ENCODE measurements around the gene DNAH10. TPM values are rescaled to one million over a fixed set of nuclear protein-coding genes. Genes with fewer than 3 reads are reported as not detected.

DNAH10 gene
- total RNA-seq, 1 donor from 2014 or later = 0.54 TPM

- peaks cover 24% of the 10 kb centered on the region for H4K20me1 ChIP-seq (ENCODE audit: insufficient read depth, low read length)
- H3K4me1 Mint-ChIP-seq (ENCODE audit: low read depth, unreplicated experiment) = peaks cover 16% of the 10 kb centered on the region
- H3K27ac Mint-ChIP-seq (ENCODE audit: unreplicated experiment) = no peak overlapping the region
- no peak overlapping the region for H3K4me3 ChIP-seq (ENCODE audit: insufficient read depth, low read depth, low read length)
- H3K27ac ChIP-seq (ENCODE audit: low read depth, low read length) = no peak overlapping the region
- no peaks in the 10 kb centered on the region for H3K27me3 ChIP-seq (ENCODE audit: insufficient read depth, low read length)
- no peak overlapping the region for H3K9ac ChIP-seq (ENCODE audit: low read length)
- TF ChIP-seq CTCF (IDR thresholded peaks at IDR 0.05; ENCODE audit: insufficient read depth, low read depth, low read length) = no peak
- no peak for TF ChIP-seq EZH2 (IDR thresholded peaks at IDR 0.05; ENCODE audit: insufficient read depth, low read length)
- H3K27me3 Mint-ChIP-seq (ENCODE audit: low read depth, unreplicated experiment) = no peaks in the 10 kb centered on the region
- no peak overlapping the region for H3K4me3 Mint-ChIP-seq (ENCODE audit: unreplicated experiment)
- peaks cover 27% of the 10 kb centered on the region for H3K4me1 ChIP-seq (ENCODE audit: insufficient read depth, low read length)
- peaks cover 54% of the 10 kb centered on the region for H3K36me3 Mint-ChIP-seq (ENCODE audit: low read depth, unreplicated experiment)
- no peak for FAIRE-seq
- H3K9me3 Mint-ChIP-seq (ENCODE audit: unreplicated experiment) = peaks cover 16% of the 10 kb centered on the region
- no peak overlapping the region for H3K4me2 ChIP-seq (ENCODE audit: low read length)
- H3K36me3 ChIP-seq (ENCODE audit: insufficient read depth, low read length) = peaks cover 2% of the 10 kb centered on the region
- H3K9me3 ChIP-seq (ENCODE audit: insufficient read depth, low read depth, low read length) = peaks cover 7% of the 10 kb centered on the region
- no peaks in the 10 kb centered on the region for H3K79me2 ChIP-seq (ENCODE audit: insufficient read depth, low read length)
- DNase-seq (ENCODE audit: low read depth) = no peak
- no peak overlapping the region for H2AFZ ChIP-seq (ENCODE audit: low read depth, low read length)
These were observed 177.9 kb downstream of the DNAH10 start for GRCh38 chr12:123939716-123940626.

- Histone ChIP-seq H4K20me1 (ENCODE audit: insufficient read depth, low read length) (peaks cover 25% of the 10 kb centered on the region), H3K4me2 (ENCODE audit: low read length) (no peak overlapping the region), H3K4me3 (ENCODE audit: insufficient read depth, low read depth, low read length) (no peak overlapping the region), H3K27ac (ENCODE audit: low read depth, low read length) (no peak overlapping the region), H3K4me1 (ENCODE audit: insufficient read depth, low read length) (peaks cover 27% of the 10 kb centered on the region), H3K36me3 (ENCODE audit: insufficient read depth, low read length) (peaks cover 2% of the 10 kb centered on the region), H3K9ac (ENCODE audit: low read length) (no peak overlapping the region), H2AFZ (ENCODE audit: low read depth, low read length) (no peak overlapping the region), H3K9me3 (ENCODE audit: insufficient read depth, low read depth, low read length) (peaks cover 7% of the 10 kb centered on the region), H3K27me3 (ENCODE audit: insufficient read depth, low read length) (no peaks in the 10 kb centered on the region), H3K79me2 (ENCODE audit: insufficient read depth, low read length) (no peaks in the 10 kb centered on the region)
- DNase-seq (ENCODE audit: low read depth) (no peak), FAIRE-seq (no peak)
- Mint-ChIP-seq H3K4me1 (ENCODE audit: low read depth, unreplicated experiment) (peaks cover 16% of the 10 kb centered on the region), H3K27ac (ENCODE audit: unreplicated experiment) (no peak overlapping the region), H3K36me3 (ENCODE audit: low read depth, unreplicated experiment) (peaks cover 56% of the 10 kb centered on the region), H3K27me3 (ENCODE audit: low read depth, unreplicated experiment) (no peaks in the 10 kb centered on the region), H3K4me3 (ENCODE audit: unreplicated experiment) (no peak overlapping the region), H3K9me3 (ENCODE audit: unreplicated experiment) (peaks cover 16% of the 10 kb centered on the region)
- no peak for TF ChIP-seq CTCF (IDR thresholded peaks at IDR 0.05; ENCODE audit: insufficient read depth, low read depth, low read length)
- TF ChIP-seq EZH2 (IDR thresholded peaks at IDR 0.05; ENCODE audit: insufficient read depth, low read length) = no peak
These were observed 178.5 kb downstream of the DNAH10 start for GRCh38 chr12:123940627-123940966.

GRCh38 chr12:123941000-123941399, 178.9 kb downstream of the DNAH10 start:
- H3K9ac ChIP-seq (ENCODE audit: low read length) = no peak overlapping the region
- H3K27ac ChIP-seq (ENCODE audit: low read depth, low read length) = no peak overlapping the region
- H2AFZ ChIP-seq (ENCODE audit: low read depth, low read length) = no peak overlapping the region
- Mint-ChIP-seq H3K27ac (ENCODE audit: unreplicated experiment) (no peak overlapping the region), H3K27me3 (ENCODE audit: low read depth, unreplicated experiment) (no peaks in the 10 kb centered on the region), H3K9me3 (ENCODE audit: unreplicated experiment) (peaks cover 16% of the 10 kb centered on the region), H3K4me1 (ENCODE audit: low read depth, unreplicated experiment) (peaks cover 16% of the 10 kb centered on the region), H3K4me3 (ENCODE audit: unreplicated experiment) (no peak overlapping the region), H3K36me3 (ENCODE audit: low read depth, unreplicated experiment) (peaks cover 55% of the 10 kb centered on the region)
- peaks cover 27% of the 10 kb centered on the region for H3K4me1 ChIP-seq (ENCODE audit: insufficient read depth, low read length)
- H3K4me3 ChIP-seq (ENCODE audit: insufficient read depth, low read depth, low read length) = no peak overlapping the region
- DNase-seq (ENCODE audit: low read depth) (no peak), FAIRE-seq (no peak)
- no peak for TF ChIP-seq EZH2 (IDR thresholded peaks at IDR 0.05; ENCODE audit: insufficient read depth, low read length)
- TF ChIP-seq CTCF (IDR thresholded peaks at IDR 0.05; ENCODE audit: insufficient read depth, low read depth, low read length) = no peak
- no peaks in the 10 kb centered on the region for H3K27me3 ChIP-seq (ENCODE audit: insufficient read depth, low read length)
- no peak overlapping the region for H3K4me2 ChIP-seq (ENCODE audit: low read length)
- peaks cover 29% of the 10 kb centered on the region for H4K20me1 ChIP-seq (ENCODE audit: insufficient read depth, low read length)
- no peaks in the 10 kb centered on the region for H3K79me2 ChIP-seq (ENCODE audit: insufficient read depth, low read length)
- H3K9me3 ChIP-seq (ENCODE audit: insufficient read depth, low read depth, low read length) = peaks cover 7% of the 10 kb centered on the region
- peaks cover 2% of the 10 kb centered on the region for H3K36me3 ChIP-seq (ENCODE audit: insufficient read depth, low read length)

Data from astrocyte (in vitro differentiated cells and primary cell).